LNCaP clone FGC (cell line): Measurements from ENCODE around the gene HOXC4.
A peak's percentile ranks its signal among the peaks of the same experiment; 100 is the strongest.

Experiments used
- DNase-seq: peaks from one replicate; pipeline ENCODE4 v3.0.0-alpha.2; 2011; ENCODE audit warnings: low read depth
- H3K4me3 ChIP-seq: 2 replicates; pipeline ENCODE4 v1.5.1; 2011; ENCODE audit warnings: mild to moderate bottlenecking, low read depth, low read length, control low read depth
- CTCF ChIP-seq: IDR thresholded peaks from 2 replicates; pipeline ENCODE4 v1.5.1; 2012; ENCODE audit warnings: mild to moderate bottlenecking; ENCODE audit not compliant: control insufficient read depth, insufficient read depth; ENCODE audit errors: extremely low read depth

The HOXC4 gene

GRCh38 chr12:54036620-54037359 lies 16.8 kb upstream of the HOXC4 start:
- TF ChIP-seq CTCF = no peak
- H3K4me3 ChIP-seq = no peak overlapping the region
- no peak for DNase-seq

GRCh38 chr12:54037360-54038283 lies 16.0 kb upstream of the HOXC4 start:
- no peak for DNase-seq
- no peak for TF ChIP-seq CTCF
- peak overlapping the region; percentile 14; the same call in 1 of the 2 replicates for H3K4me3 ChIP-seq

- no peak for TF ChIP-seq CTCF
- no peak for DNase-seq
- H3K4me3 ChIP-seq = peak overlapping the region; percentile 14; the same call in 1 of the 2 replicates
Measured at GRCh38 chr12:54038284-54038870, 15.3 kb upstream of the HOXC4 start.

GRCh38 chr12:54038871-54039414 lies 14.7 kb upstream of the HOXC4 start:
- no peak for TF ChIP-seq CTCF
- DNase-seq = no peak
- no peak overlapping the region for H3K4me3 ChIP-seq

- H3K4me3 ChIP-seq = no peak overlapping the region
- no peak for TF ChIP-seq CTCF
Measured at GRCh38 chr12:54039417-54040147, 14.1 kb upstream of the HOXC4 start.

GRCh38 chr12:54040148-54040494 lies 13.5 kb upstream of the HOXC4 start:
- DNase-seq = no peak
- no peak for TF ChIP-seq CTCF
- no peak overlapping the region for H3K4me3 ChIP-seq

More at GRCh38 chr12:54039417-54040147, 14.1 kb upstream of the HOXC4 start:
- DNase-seq = no peak
